B cell (primary cell): ENCODE data around the gene IFNA16.
"Not testable (repeated sequence)": the region's sequence is repeated elsewhere in the genome, so short reads cannot be mapped to it uniquely, and the experiment has no call there.

Source experiments
- EZH2 ChIP-seq: IDR thresholded peaks from 2 replicates; pipeline ENCODE4 v1.6.1; 2012; ENCODE audit warnings: borderline replicate concordance, low read depth, mild to moderate bottlenecking, moderate library complexity, low read length; ENCODE audit not compliant: insufficient read depth, poor library complexity, severe bottlenecking
- TF ChIP-seq, protein P1 (sequence below): fragments of 200-600 bp; IDR thresholded peaks from one replicate; pipeline ENCODE4 v1.8.0; 2022; ENCODE audit warnings: antibody characterized with exemption, mild to moderate bottlenecking

DNA sequence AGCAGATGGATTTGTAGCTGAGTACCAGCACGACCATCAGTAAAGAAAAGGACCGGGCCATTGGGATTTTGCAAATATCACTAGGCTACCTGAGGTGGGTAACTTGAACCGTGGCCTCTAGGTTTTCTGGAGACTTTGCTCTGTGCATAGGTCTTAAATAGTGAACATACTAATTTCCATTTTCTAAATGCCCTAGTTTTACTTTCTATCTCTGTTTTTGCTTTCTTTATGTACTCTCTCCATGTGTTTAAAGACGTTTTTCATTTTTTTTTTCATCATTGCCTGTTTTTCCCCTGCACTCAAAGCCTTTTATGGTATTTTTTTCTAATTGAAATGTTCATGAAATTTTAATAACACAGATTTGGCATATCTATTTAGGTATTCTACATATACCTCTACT, 15.0 kb downstream of the IFNA16 start, which contains the start of gene IFNA7:
- TF ChIP-seq, protein P1, sequence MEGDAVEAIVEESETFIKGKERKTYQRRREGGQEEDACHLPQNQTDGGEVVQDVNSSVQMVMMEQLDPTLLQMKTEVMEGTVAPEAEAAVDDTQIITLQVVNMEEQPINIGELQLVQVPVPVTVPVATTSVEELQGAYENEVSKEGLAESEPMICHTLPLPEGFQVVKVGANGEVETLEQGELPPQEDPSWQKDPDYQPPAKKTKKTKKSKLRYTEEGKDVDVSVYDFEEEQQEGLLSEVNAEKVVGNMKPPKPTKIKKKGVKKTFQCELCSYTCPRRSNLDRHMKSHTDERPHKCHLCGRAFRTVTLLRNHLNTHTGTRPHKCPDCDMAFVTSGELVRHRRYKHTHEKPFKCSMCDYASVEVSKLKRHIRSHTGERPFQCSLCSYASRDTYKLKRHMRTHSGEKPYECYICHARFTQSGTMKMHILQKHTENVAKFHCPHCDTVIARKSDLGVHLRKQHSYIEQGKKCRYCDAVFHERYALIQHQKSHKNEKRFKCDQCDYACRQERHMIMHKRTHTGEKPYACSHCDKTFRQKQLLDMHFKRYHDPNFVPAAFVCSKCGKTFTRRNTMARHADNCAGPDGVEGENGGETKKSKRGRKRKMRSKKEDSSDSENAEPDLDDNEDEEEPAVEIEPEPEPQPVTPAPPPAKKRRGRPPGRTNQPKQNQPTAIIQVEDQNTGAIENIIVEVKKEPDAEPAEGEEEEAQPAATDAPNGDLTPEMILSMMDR, result not testable (repeated sequence)
- not testable (repeated sequence) for TF ChIP-seq EZH2
